GM12872 (cell line): ENCODE measurements around the gene HECW1.

Experiments used
- CTCF ChIP-seq: IDR thresholded peaks from 3 replicates; pipeline ENCODE4 v1.5.1; 2011; ENCODE audit warnings: low read depth, mild to moderate bottlenecking, low read length, moderate library complexity; ENCODE audit not compliant: insufficient read depth

Gene HECW1

DNA sequence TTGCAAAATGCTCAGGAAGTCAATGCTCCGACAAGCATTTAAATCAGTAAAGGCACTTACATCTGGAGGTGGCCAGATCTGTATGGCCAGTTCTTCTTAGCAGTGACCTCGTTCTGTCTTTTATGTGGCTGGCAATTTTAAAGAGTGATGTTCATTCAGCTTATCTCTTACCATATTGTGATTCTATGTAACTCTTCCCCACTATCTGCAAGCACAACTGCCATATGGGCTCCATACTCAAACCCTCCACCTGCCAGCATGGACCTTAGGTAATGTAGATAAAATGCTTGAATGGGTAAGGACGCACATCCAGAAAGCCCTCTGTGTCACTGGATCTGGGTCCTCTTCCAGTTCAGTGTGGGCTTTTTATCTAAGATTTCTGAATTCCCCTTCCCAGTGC is 428.0 kb downstream of the HECW1 start:
- TF ChIP-seq CTCF = no peak

- TF ChIP-seq CTCF = no peak
These were observed 430.3 kb downstream of the HECW1 start for GRCh38 chr7:43542716-43543115.

GRCh38 chr7:43546231-43546630 is 433.8 kb downstream of the HECW1 start:
- TF ChIP-seq CTCF = no peak

DNA sequence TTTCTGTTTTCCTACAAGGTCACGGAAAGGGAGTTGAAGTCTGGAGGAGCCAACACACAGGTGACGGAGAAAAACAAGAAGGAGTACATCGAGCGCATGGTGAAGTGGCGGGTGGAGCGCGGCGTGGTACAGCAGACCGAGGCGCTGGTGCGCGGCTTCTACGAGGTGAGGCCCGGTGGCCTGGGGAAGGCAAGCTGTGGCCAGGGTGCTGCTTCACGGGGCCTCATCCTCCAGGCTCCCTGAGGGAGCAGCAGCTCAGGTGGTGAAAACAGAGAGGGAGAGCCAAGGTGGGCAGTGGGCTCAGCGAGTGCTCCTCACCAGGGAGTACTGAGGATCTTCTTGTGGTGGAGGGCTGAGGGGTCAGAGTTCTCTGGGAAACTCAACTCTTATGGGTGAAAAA is 438.0 kb downstream of the HECW1 start:
- no peak for TF ChIP-seq CTCF

DNA sequence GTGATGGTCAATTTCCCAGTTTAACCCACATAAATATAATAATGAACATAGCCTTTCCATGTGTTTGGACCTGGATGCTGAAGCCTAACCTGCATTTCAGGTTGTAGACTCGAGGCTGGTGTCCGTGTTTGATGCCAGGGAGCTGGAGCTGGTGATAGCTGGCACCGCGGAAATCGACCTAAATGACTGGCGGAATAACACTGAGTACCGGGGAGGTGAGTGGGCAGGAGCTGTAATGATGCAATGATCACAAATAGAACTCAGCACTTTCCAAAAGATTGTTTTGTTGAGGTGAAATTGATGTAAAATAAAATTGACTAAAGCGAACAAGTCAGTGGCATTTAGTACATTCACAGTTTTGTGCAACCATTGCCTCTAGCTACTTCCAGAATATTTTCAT is 439.7 kb downstream of the HECW1 start:
- TF ChIP-seq CTCF = no peak

DNA sequence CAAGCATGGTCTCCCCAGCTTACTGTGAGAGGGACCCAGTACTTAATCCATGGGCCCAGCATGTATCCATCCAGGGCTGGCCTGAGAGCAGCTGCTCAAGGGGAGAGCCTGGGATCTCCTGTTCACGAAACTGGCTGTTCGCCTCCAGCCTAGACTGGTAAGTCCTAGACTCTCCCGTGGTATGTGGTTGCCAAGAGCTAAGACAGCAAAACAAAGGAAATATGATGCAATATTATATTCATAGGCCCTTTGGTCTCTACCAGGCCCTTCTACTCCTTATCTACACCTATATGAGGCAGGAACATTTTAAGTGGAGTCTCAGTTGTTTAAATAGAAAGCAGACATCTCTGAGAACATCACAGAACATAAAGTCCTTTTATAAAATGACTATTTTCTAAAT is 441.6 kb downstream of the HECW1 start:
- no peak for TF ChIP-seq CTCF

GRCh38 chr7:43554423-43554822 is 442.0 kb downstream of the HECW1 start:
- TF ChIP-seq CTCF = no peak
